HG03571 (cell line): Measurements from ENCODE around the gene HECTD4.
"Not testable (repeated sequence)": the region's sequence is repeated elsewhere in the genome, so short reads cannot be mapped to it uniquely, and the experiment has no call there.

Experiments
- ATAC-seq: cut with Tn5 transposase; IDR thresholded peaks from one replicate; pipeline ENCODE4 v1.9.1; 2021; ENCODE audit not compliant: unreplicated experiment

Gene HECTD4

GRCh38 chr12:112354399-112354798 is 27.8 kb downstream of the HECTD4 start:
- no peak for ATAC-seq

GRCh38 chr12:112353393-112353792 is 28.8 kb downstream of the HECTD4 start:
- no peak for ATAC-seq

DNA sequence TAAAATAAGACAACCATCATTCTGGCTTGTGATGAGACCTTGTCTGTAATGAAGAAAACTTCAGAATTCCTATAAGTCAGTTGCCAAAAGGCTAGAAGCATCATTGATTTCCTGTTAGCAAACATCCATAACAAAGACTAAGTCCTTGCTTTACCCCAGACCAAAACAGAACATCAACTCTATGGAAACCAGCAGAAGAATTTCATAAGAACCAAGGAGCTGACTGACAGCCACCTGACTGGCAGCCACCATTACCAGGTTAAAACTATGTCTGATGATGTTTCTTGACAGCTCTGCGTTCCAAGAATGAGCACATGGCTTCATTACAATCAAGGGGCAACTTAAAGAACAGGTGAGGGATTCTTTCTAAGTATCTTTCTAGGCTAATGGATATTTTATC is 29.3 kb downstream of the HECTD4 start:
- no peak for ATAC-seq

GRCh38 chr12:112350593-112351592 is 31.3 kb downstream of the HECTD4 start:
- no peak for ATAC-seq

DNA sequence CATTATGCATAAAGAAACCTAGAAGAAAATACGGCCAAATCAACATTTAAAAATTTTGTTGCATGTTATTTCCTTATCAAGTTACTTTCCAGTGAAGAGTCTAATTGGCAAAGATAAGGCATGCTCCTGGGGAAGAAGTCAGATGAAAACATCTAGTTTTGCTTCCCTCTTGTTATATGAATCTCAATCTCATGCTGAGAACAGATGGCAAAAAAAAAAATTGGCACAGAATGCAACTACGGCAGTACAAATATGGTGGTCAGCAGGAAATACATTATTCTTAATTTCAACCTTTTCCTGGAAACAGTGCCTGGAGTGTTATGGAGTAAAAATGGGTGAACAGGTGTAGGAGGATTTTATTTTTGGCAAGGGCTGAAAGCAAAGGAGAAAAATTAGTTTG is 32.8 kb downstream of the HECTD4 start:
- ATAC-seq: no peak

DNA sequence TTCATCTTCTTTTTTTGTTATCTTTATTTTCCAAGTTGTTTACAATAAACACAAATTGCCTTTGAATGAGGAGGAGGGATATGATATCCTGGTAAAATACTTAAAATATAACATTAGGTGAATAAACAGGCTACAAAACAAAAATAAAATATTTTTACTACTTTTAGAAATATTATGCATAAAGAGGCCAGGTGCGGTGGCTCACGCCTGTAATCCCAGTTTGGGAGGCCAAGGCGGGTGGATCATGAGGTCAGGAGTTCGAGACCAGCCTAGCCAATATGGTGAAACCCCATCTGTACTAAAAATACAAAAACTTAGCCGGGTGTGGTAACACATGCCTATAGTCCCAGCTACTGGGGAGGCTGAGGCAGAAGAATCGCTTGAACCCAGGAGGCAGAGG is 33.3 kb downstream of the HECTD4 start:
- not testable (repeated sequence) for ATAC-seq

DNA sequence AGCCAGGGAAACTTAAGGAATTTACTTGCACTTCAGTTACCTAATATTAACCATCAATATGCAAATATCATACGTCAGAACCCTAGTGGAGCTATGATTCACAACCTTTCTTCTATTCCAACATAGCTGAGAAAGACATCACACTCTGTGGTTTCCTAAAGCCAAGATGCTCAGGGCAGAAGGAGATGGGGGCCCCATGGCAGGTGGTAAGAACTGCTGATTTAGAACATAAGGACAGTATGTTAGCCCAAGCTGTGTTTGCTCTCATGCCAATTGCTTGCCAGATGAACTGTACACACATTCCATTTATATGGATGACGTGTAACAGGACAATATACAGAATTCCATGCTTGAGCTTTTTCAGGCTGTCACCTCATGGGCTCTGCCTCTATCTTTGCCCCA is 34.6 kb downstream of the HECTD4 start:
- ATAC-seq: no peak

GRCh38 chr12:112346194-112346593 is 36.0 kb downstream of the HECTD4 start:
- ATAC-seq: no peak

DNA sequence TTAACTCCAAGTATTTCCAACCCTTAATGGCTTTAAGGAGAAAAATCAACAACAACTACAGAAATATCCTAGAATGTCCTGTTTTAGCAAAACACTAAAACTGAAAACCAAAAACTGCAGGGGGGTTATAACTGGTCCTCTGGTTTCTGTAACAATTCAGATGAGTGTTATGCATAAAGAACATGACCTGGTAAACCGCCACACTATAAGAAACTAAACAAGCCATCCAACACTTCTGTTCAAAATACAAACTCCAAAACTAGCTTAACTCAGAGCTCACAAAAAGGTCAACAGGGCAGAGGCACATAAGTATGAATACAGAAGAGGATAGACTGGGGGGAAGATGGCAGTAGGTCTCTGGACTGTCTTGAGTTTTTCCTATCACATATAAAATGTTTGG is 38.0 kb downstream of the HECTD4 start:
- no peak for ATAC-seq

DNA sequence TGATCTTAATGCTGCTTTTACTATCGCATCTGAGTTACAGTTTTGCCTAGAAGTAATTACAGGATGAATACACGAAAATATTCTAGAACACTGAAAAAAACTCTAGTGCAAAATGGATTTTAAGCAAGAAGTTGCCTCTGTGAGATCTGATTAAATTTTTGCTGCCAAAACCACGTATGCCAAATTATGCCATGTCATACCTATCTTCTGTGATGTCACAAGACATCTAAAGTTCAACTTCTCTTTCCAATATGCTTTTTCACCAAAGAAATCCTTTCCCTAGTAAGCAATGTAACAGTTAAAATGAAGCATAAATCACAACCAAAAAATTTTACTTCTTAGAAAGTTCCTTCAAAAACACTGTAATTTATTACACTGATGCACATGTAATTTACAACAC is 39.6 kb downstream of the HECTD4 start:
- ATAC-seq: no peak

GRCh38 chr12:112341046-112341825 is 41.0 kb downstream of the HECTD4 start:
- ATAC-seq: no peak

DNA sequence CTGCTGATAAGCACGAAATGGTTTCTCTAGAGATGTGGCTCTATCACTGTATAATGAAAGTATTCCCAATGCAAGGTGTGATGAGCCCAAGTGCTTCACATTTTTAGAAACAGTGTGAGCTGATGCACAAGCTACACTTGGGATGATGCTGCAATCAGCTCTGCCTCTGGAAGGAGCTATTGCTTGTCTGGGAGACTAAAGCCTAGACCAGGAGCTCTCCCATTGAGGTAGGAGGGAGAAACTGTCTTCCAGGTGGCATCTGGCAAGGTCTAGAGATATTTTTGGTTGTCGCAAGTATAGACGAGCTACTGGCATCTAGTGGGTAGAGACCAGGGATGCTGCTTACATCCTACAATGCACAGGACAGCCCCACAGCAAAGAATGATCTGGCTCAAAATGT is 42.0 kb downstream of the HECTD4 start:
- no peak for ATAC-seq

- not testable (repeated sequence) for ATAC-seq
Measured at GRCh38 chr12:112334999-112335398, 47.2 kb downstream of the HECTD4 start.

DNA sequence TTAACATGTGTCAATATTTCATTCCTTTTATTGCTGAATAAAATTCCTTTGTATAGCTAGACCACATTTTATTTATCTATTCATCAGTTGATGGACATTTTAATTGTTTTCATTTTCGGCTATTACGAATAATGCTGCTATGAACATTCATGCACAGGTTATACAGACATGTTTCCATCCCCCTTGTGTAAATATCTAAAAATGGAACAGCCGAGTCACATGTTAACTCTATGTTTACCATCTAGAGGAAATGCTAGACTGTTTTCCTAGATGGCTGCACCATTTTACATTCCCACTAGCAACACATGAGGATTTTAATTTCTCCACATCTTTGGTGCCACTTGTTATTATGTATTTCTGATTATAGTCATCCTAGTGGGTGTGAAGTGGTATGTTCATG is 49.2 kb downstream of the HECTD4 start:
- ATAC-seq: no peak

DNA sequence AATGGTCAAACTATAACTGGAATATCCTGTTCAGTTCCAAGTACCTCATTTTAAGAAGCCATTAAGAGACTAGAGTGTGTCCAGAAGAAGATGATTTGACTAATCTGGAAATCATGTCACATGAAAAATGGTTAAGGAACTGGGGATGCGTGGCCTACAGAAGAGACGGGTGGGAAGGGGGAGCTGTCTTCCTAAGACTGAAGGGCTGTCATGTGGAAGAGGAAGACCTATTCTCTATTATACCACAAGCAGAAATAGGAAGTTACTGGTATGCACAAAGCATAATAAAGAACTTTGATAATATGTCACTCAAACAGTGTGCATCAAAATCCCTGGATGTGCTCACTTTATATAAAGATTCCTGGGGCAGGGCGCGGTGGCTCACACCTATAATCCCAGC is 50.3 kb downstream of the HECTD4 start:
- ATAC-seq: no peak

DNA sequence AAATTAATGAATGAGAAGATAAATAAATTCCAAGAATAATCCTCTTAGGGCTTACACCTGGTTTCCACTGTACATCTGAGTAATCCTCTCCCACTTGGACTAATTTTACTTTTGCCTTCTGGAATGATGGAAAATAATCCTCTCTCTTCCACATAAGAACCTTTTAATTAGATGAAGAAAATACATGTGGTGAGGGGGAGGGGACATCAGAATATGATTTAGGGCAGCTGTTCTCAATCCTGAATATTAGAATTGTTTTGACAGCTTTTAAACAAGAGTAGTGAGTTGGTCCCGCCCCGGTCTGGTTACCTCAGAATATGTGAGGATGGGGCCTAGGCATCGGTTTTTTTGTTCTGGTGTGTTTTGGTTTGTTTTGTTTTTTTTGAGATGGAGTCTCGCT is 51.5 kb downstream of the HECTD4 start:
- no peak for ATAC-seq

GRCh38 chr12:112328456-112329124 is 53.6 kb downstream of the HECTD4 start:
- ATAC-seq: no peak

- ATAC-seq: no peak
Measured at GRCh38 chr12:112327209-112327938, 54.9 kb downstream of the HECTD4 start.

- ATAC-seq: no peak
Measured at GRCh38 chr12:112325622-112326207, 56.5 kb downstream of the HECTD4 start.

- no peak for ATAC-seq
Measured at GRCh38 chr12:112325157-112325556, 57.1 kb downstream of the HECTD4 start.
